GM18507 (cell line): ENCODE measurements around the gene THSD4.

ENCODE experiments used
- DNase-seq: peaks from one replicate; pipeline ENCODE4 v3.0.0; 2011; ENCODE audit warnings: low read depth; ENCODE audit not compliant: insufficient read length; ENCODE audit errors: extremely low spot score
- FAIRE-seq: peaks from 2 replicates; lab custom pipeline; 2011; peaks lifted over from hg19 to GRCh38; lab: Jason Lieb, UNC

Gene THSD4

GRCh38 chr15:71094137-71094536 lies 21.1 kb upstream of the THSD4 start:
- FAIRE-seq, result no peak
- DNase-seq, result no peak

- FAIRE-seq (no peak), DNase-seq (no peak)
These were observed 18.6 kb upstream of the THSD4 start for GRCh38 chr15:71096676-71097075.

- FAIRE-seq (no peak), DNase-seq (no peak)
These were observed 17.4 kb upstream of the THSD4 start for GRCh38 chr15:71097890-71098289.

GRCh38 chr15:71098920-71099319 lies 16.4 kb upstream of the THSD4 start:
- no peak for DNase-seq
- FAIRE-seq, result no peak

- DNase-seq (no peak), FAIRE-seq (peak; percentile 44)
These were observed 12.1 kb upstream of the THSD4 start for GRCh38 chr15:71103102-71103676.

- no peak for DNase-seq
- no peak for FAIRE-seq
These were observed 10.6 kb upstream of the THSD4 start for GRCh38 chr15:71104636-71105035.

DNA sequence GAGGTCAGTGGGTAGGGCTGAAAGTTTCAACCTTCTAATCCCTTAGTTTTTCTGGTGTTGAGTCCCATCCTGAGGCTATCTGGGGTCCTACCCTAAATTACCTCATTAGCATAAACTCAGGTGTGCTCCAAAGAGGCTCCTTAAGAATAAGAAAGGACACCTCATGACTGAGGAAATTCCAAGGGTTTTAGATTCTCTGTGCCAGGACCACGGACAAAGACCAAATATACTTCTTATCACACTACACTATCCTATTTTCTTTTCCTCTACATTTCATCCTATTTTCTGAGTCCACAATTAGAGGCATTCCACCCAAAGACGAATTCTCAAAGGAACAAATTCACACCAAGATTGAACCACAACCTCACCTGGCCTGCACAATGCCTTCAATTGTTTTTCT lies 9.8 kb upstream of the THSD4 start:
- DNase-seq (no peak), FAIRE-seq (no peak)

GRCh38 chr15:71106802-71107500 lies 8.3 kb upstream of the THSD4 start:
- FAIRE-seq (no peak), DNase-seq (no peak)

GRCh38 chr15:71107501-71107815 lies 7.8 kb upstream of the THSD4 start:
- DNase-seq (no peak), FAIRE-seq (no peak)

- no peak for FAIRE-seq
- DNase-seq, result no peak
These were observed 6.1 kb upstream of the THSD4 start for GRCh38 chr15:71109130-71109529.

DNA sequence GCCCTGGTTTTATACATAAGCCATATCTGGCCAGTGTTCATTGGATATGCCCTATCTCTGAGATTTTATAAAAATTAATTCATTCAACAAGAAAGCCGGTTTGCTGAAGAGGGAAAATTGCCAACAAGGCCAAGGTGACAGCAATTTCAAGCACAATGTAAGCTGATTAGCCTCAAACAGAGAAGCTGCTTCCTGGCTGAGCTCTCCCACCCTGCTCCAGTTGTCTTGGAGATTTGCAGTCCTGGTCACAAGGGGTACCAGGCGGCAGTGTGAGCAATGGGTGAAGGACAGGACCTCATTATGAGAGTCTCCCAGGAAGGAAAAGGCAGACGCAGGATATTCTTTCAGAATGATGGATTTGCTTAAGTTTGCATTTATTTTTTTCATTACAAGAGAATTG lies 5.4 kb upstream of the THSD4 start:
- DNase-seq (no peak), FAIRE-seq (no peak)

DNA sequence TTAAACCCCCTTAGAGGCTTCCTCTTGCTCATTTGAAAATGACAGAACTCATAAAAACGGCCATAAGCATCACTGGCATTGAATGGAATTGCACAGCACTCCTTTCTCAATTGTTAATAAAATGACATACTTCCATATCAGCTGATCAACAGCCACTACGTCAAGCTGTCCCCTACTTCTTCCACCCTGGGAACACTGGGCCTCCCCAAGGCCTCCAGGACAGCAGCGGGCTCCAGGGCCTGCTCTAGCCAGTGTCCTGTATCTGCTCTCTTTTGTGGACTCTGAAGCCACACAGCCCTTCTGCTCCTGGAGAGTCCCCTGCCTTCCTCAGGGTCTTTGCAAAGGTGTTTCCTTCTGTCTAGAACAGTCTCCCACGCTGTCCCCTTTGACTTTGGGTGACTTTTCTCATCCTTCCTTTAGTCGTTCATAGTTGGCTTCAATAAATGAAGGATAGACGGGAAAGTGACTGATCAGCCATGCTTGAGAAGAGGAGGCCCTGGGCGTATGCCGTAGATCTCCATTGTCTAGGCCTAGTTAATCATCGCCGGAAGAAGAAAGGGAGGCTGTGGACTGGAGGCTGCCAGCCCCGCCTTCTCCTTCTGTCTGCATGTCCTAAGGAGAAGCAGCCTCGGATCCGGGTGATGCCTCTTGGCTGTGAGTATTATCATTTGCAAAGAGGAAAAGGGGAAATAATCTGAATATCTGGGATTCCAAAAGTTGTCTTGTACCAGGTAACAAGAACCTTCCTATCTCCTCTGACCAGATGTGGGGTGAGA lies 4.7 kb upstream of the THSD4 start:
- no peak for DNase-seq
- FAIRE-seq, result no peak

- DNase-seq (no peak), FAIRE-seq (no peak)
These were observed 4.1 kb upstream of the THSD4 start for GRCh38 chr15:71111181-71111565.

DNA sequence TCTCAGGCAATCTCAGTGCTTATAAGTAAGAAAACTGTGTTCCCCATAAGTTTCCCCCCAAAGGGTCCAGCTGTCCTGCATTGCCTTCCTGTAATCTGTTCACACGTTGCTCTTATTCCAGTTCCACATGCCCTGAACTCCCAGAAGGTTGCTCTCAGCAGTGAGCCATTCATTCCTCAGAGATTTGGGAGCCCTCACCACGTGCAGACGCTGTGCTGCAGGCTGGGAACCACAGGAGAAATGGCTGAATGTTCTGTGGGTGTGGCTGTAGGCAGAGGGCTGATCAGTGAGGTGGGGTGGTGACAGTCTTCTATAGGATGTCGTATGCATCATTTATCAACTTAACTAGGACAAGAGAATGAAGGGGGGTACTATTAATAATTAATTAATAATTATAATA lies 3.3 kb upstream of the THSD4 start:
- no peak for FAIRE-seq
- DNase-seq, result no peak

- DNase-seq, result no peak
These were observed 2.8 kb upstream of the THSD4 start for GRCh38 chr15:71112429-71112828.

DNA sequence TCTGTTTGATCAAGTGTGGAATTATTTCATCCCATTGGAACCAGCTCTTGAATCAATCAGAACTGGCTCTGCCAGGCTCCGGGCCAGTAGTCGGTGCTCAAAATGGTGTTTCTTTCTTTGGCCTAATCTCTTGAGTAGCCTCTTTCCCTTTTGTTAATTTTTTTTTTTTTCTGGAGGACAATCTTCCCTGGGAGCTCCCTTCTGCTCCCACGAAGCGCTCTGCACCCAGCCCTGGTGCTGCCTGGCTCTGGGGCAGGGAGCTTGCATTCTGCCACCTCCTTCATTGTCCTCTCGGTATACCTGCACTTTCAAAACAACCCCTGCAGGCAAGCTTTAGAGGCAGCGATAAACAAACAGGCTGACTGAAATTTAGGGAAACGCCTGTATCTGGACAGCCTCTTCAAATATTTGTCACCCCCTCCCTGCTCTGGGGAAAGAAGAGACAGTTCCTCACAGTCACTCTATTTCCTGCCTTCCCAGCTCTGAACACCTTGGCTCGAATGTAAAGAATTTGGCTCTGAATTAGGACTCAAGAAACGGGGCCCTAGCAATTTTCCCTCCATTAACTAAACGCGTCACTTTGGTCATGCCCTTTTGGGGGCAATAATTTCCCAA lies 1.1 kb upstream of the THSD4 start:
- FAIRE-seq (no peak), DNase-seq (no peak)

More at GRCh38 chr15:71112429-71112828, 2.8 kb upstream of the THSD4 start:
- no peak for FAIRE-seq

GRCh38 chr15:71115567-71116351 lies 488 bp downstream of the THSD4 start:
- no peak for FAIRE-seq
- no peak for DNase-seq

GRCh38 chr15:71116366-71116765 lies 1.1 kb downstream of the THSD4 start:
- FAIRE-seq, result no peak
- no peak for DNase-seq

- no peak for DNase-seq
- FAIRE-seq, result no peak
These were observed 1.7 kb downstream of the THSD4 start for GRCh38 chr15:71116942-71117341.
